Measurements from ENCODE around the gene WDR27.

- no peak for TF ChIP-seq CTCF (IDR thresholded peaks at IDR 0.05)
- TF ChIP-seq POLR2AphosphoS5 (IDR thresholded peaks at IDR 0.05): no peak
- TF ChIP-seq POLR2A (IDR thresholded peaks at IDR 0.05): no peak
- no peak for TF ChIP-seq EP300 (IDR thresholded peaks at IDR 0.05)
Observed at GRCh38 chr6:169635345-169635744, 66.5 kb downstream of the WDR27 start.
